Neural crest cell (in vitro differentiated cells): ENCODE measurements around the gene ASXL3. TPM values are rescaled to one million over a fixed set of nuclear protein-coding genes. Genes with fewer than 3 reads are reported as not detected.

Source experiments
- DNase-seq: peaks from one replicate; pipeline ENCODE4 v3.0.0; 2021; ENCODE audit warnings: low read depth, mixed read lengths, low spot score
- H3K27ac Mint-ChIP-seq: one replicate; pipeline ENCODE4 v1.8.0; 2021; ENCODE audit warnings: mild to moderate bottlenecking, mixed read lengths; ENCODE audit not compliant: unreplicated experiment
- H3K27me3 Mint-ChIP-seq: 2 replicates; pipeline ENCODE4 v1.8.0; 2021; ENCODE audit warnings: low read depth, mild to moderate bottlenecking, mixed read lengths
- H3K36me3 Mint-ChIP-seq: 2 replicates; pipeline ENCODE4 v1.8.0; 2021; ENCODE audit warnings: low read depth, mild to moderate bottlenecking, mixed read lengths
- H3K4me1 Mint-ChIP-seq: 2 replicates; pipeline ENCODE4 v1.8.0; 2021; ENCODE audit warnings: mixed read lengths
- H3K4me3 Mint-ChIP-seq: one replicate; pipeline ENCODE4 v1.8.0; 2021; ENCODE audit warnings: mild to moderate bottlenecking, mixed read lengths
- H3K9me3 Mint-ChIP-seq: 2 replicates; pipeline ENCODE4 v1.8.0; 2021; ENCODE audit warnings: mixed read lengths
- total RNA-seq: library from RNA; stranded (reverse); gene quantifications from 2 replicates; pipeline ENCODE4 v1.2.1, GENCODE V29; 2021
- TF ChIP-seq, protein P1 (sequence below): fragments of 200-600 bp; sonication (generic); conservative IDR thresholded peaks from 2 replicates; pipeline ENCODE4 v1.5.0; 2021; ENCODE audit warnings: antibody characterized with exemption, mild to moderate bottlenecking

The ASXL3 gene
- total RNA-seq, 1 donor from 2014 or later = 14.5 TPM

DNA sequence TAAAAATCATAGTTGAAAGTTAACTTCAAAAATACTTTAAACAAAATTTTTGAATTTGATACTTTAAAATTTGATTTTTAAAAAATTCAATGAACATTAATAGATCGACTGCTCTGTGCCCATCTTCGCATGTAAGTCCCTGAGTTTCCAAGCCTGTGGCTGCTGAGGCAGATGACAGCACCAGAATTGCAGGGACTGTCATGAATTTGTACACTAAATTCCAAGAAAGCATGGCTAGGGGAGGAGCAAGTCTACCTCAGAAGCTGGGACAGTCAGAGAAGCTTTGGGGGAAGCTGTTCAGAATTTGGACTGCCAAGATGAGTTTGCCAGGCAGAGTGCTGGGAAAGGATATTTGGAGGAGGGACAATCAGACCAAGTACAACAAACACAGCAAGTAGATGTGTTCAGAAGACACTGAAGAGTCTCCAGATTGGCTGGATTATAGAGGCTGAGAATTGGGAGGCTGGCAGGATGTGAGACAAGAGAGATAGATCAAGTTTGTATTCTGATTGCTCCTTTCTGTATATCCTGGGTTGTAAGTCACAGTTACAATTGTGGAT, 79.0 kb downstream of the ASXL3 start:
- Mint-ChIP-seq H3K9me3 (no peaks in the 10 kb centered on the region), H3K4me3 (no peak overlapping the region), H3K27ac (no peak overlapping the region), H3K36me3 (no peaks in the 10 kb centered on the region), H3K27me3 (no peaks in the 10 kb centered on the region), H3K4me1 (no peaks in the 10 kb centered on the region)
- DNase-seq = no peak
- TF ChIP-seq, protein P1, sequence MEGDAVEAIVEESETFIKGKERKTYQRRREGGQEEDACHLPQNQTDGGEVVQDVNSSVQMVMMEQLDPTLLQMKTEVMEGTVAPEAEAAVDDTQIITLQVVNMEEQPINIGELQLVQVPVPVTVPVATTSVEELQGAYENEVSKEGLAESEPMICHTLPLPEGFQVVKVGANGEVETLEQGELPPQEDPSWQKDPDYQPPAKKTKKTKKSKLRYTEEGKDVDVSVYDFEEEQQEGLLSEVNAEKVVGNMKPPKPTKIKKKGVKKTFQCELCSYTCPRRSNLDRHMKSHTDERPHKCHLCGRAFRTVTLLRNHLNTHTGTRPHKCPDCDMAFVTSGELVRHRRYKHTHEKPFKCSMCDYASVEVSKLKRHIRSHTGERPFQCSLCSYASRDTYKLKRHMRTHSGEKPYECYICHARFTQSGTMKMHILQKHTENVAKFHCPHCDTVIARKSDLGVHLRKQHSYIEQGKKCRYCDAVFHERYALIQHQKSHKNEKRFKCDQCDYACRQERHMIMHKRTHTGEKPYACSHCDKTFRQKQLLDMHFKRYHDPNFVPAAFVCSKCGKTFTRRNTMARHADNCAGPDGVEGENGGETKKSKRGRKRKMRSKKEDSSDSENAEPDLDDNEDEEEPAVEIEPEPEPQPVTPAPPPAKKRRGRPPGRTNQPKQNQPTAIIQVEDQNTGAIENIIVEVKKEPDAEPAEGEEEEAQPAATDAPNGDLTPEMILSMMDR = no peak

DNA sequence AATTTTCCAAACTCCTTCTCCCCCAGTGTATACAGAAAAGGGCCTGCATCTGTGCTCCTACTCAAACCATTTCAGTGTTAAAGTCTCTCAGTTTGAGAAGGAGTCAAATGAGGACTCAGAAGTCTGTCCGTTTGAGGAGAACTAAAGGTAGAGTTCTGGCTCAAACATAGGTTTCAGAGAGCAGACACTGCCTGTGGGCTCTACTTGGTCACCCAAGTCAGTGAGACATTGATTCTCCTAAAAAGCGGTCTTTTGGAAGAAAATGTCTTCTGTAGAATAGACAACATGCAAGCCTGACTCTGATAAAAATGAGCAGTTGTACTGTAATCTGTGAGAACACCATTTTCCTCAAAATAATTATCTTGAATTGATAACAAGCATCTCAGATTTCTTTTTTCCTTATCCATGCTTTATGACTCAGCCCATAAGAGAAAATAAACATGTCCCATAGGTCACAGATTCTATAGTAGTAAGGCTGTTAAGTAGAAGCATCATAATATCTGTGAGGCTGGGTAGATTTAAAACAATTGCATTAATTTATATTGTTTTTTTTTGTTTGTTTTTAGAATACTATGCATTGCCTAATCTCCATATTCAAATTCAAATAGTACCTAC, 82.8 kb downstream of the ASXL3 start:
- Mint-ChIP-seq H3K27ac (no peak overlapping the region), H3K4me3 (no peak overlapping the region), H3K4me1 (no peaks in the 10 kb centered on the region), H3K9me3 (no peaks in the 10 kb centered on the region), H3K27me3 (no peaks in the 10 kb centered on the region), H3K36me3 (peaks cover 3% of the 10 kb centered on the region)
- TF ChIP-seq, protein P1 = no peak
- DNase-seq = no peak

DNA sequence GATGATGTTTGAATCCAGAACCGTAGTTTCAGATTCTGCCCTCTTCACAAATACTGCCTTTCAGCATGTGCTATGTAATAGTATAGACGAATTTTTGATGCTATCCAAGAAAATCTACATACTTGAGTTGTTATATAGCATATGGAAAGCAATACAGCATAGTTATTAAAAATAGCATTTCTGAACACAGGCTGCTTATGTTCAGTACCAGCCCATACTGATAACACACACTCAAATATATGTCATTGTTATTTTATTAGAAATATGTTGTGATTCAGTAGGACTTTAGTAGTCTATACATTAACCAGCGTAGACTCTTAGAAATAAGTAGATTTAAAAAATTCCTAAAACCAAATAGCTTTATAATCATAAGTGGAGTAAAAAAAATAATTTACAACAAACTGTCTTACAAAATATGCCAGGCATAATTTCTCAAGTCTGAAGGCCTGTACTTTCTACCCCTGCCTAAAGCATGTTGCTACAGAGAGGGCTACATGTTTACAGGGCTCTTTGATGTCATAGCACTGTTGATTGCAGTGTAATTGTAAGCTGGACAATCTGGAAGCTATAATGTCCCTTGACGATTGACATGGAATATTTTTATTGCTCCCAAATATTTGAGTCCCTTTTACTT, 86.3 kb downstream of the ASXL3 start:
- Mint-ChIP-seq H3K27me3 (no peaks in the 10 kb centered on the region), H3K9me3 (no peaks in the 10 kb centered on the region), H3K36me3 (peaks cover 3% of the 10 kb centered on the region), H3K4me3 (no peak overlapping the region), H3K27ac (no peak overlapping the region), H3K4me1 (no peaks in the 10 kb centered on the region)
- no peak for DNase-seq
- TF ChIP-seq, protein P1 = no peak

DNA sequence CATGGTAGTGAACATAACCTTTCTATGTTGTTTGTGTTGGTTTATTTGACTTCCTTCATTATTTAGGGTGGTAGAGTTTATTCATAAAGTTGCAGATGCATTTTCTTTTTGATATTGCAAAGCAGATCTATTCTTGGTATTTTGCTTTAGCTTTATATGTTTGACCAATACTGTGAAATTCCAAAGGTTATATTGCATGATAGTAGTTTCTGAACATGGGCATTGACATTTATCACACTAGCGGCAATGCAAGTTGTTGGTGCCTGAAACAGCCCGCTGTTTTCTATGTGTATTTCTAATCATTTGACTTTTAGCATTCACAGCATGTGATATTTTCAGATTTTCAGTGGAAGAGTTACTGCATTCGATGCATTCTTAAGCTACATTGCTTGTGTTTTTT, 87.2 kb downstream of the ASXL3 start:
- TF ChIP-seq, protein P1 = no peak

DNA sequence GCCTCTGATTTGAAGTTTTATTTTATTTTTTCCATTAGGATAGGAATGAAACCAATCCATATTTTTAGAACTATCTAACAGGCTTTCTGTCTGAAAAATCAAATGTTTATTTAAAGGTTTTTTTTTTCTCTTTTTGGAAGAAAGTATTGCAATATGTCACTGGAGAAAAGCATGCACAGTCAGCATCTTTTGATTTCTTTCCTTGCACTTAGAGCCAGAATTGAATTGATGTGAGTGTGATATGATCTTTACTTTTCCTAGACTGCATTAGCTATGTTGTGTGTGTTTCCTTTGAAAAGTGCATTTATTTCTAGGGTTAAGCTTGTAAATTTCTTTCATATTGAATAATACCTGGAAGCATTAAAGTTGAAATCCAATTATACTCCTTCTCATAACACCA, 87.6 kb downstream of the ASXL3 start:
- peaks cover 3% of the 10 kb centered on the region for H3K36me3 Mint-ChIP-seq
- H3K27ac Mint-ChIP-seq = no peak overlapping the region
- H3K4me1 Mint-ChIP-seq = peaks cover 3% of the 10 kb centered on the region
- H3K9me3 Mint-ChIP-seq = no peaks in the 10 kb centered on the region
- DNase-seq = no peak
- H3K27me3 Mint-ChIP-seq = no peaks in the 10 kb centered on the region
- TF ChIP-seq, protein P1 = no peak
- no peak overlapping the region for H3K4me3 Mint-ChIP-seq

More for the DNA sequence above, 87.2 kb downstream of the ASXL3 start:
- Mint-ChIP-seq H3K9me3 (no peaks in the 10 kb centered on the region), H3K36me3 (peaks cover 3% of the 10 kb centered on the region), H3K4me1 (peaks cover 3% of the 10 kb centered on the region), H3K27ac (no peak overlapping the region), H3K27me3 (no peaks in the 10 kb centered on the region), H3K4me3 (no peak overlapping the region)
- no peak for DNase-seq
